ENCODE data around the gene INSL3.
"Not testable (repeated sequence)": the region's sequence is repeated elsewhere in the genome, so short reads cannot be mapped to it uniquely, and the experiment has no call there.

Gene INSL3

DNA sequence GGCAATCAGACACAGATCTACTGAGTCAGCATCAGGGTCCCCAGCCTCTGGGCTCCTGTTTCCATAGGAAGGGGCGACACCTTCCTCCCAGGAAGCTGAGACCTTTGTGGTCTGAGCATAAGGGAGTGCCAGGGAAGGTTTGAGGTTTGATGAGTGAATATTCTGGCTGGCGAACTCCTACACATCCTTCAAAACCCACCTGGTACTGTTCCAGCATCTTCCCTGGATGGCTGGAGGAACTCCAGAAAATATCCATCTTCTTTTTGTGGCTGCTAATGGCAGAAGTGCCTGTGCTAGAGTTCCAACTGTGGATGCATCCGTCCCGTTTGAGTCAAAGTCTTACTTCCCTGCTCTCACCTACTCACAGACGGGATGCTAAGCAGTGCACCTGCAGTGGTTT lies 9.2 kb downstream of the INSL3 start:
- DNase-seq (ENCODE audit: low read depth in 3 of 3): no peak

DNA sequence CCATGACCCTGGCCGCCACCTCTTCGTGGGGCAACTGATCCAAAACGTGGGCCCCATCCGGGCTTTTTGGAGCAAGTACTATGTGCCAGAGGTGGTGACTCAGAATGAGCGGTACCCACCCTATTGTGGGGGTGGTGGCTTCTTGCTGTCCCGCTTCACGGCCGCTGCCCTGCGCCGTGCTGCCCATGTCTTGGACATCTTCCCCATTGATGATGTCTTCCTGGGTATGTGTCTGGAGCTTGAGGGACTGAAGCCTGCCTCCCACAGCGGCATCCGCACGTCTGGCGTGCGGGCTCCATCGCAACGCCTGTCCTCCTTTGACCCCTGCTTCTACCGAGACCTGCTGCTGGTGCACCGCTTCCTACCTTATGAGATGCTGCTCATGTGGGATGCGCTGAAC lies 9.6 kb downstream of the INSL3 start:
- DNase-seq (ENCODE audit: low read depth in 3 of 3): no peak

DNA sequence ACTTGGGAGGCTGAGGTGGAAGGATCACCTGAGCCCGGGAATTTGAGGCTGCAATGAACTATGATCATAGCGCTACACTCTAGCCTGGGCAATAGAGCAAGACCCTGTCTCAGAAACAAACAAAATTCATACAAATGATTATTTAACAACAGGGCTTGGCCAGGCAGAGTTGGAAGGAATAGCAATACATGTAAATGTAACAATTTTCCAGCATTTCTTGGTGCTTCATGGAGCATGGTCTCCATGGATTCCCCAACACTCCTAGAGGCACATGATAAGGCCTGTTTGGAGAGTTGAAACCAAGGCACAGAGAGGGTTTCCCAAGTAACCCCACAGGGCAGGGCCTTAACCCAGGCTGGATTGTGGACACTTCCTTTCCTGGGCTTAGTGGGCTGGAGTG lies 10.2 kb downstream of the INSL3 start:
- no peak for DNase-seq (ENCODE audit: low read depth in 3 of 3)

DNA sequence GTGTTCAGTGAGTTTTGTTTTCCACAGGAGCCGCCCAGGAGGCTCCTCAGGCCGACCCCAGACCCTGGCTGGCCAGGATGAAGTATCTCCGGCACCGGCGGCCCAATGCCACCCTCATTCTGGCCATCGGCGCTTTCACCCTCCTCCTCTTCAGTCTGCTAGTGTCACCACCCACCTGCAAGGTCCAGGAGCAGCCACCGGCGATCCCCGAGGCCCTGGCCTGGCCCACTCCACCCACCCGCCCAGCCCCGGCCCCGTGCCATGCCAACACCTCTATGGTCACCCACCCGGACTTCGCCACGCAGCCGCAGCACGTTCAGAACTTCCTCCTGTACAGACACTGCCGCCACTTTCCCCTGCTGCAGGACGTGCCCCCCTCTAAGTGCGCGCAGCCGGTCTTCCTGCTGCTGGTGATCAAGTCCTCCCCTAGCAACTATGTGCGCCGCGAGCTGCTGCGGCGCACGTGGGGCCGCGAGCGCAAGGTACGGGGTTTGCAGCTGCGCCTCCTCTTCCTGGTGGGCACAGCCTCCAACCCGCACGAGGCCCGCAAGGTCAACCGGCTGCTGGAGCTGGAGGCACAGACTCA lies 13.5 kb downstream of the INSL3 start:
- no peak for DNase-seq (ENCODE audit: low read depth in 3 of 3)

DNA sequence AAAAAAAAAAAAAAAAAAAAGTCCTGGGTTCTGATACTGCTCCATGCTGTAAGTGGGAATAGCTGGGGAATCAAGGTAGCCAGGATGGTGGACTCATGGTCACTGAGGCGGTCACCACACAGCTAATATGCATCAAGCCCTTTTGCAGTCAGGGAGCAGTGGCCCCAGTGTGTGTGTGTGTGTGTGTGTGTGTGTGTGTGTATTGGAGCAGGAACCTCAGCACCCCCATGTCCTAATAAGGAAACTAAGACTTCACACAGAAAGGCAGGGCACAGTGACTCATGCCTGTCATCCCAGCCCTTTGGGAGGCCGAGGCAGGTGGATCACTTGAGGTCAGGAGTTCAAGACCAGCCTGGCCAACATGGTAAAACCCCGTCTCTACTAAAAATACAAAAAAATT lies 14.4 kb downstream of the INSL3 start:
- no peak for DNase-seq (ENCODE audit: low read depth in 3 of 3)

DNA sequence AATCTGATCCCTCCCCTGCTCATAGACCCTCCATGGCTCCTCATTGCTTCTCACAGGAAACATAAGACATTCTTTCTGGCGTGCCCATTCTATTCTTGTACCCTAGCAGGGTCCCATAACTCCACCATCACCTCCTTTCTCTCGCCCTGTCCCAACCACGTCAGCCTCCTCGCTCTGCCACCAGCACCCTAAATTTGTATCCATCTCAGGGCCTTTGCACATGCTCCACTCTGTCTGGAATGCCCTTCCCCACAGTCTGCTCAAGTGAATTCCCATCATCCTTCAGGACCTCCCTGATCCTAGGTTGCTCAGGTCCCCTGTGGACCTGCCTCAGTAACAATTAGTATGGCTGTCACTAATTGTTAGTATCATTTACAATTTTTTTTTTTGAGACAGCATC lies 15.9 kb downstream of the INSL3 start:
- DNase-seq (ENCODE audit: low read depth in 3 of 3): no peak

DNA sequence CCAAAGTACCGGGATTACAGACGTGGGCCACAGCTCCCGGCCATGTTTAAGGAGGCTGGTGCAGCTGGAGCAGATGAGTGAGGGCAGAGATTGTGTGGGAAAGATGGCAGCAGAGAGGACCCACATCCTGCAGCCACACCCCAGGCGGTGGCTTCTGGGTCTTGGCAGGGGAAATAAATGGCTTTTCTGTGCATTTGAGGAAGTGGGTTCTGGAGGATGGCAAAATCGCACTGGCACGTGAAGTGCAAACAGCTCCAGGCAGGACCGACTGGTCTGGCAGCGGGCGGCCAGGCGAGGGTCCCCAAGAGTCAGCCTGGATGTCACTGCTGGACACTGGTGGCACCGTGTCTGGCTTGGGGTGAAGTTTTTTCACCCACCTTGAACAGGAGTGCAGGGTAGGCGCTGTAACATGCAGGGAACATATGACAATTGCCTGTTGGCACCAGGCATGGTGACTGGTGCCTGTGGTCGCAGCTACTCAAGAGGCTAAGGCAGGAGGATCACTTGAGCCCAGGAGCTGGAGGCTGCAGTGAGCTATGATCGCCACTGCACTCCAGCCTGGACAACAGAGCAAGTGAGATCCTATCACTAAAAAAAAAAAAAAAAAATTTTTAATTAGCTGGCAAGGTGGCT lies 17.9 kb downstream of the INSL3 start:
- DNase-seq (ENCODE audit: low read depth in 3 of 3): no peak

DNA sequence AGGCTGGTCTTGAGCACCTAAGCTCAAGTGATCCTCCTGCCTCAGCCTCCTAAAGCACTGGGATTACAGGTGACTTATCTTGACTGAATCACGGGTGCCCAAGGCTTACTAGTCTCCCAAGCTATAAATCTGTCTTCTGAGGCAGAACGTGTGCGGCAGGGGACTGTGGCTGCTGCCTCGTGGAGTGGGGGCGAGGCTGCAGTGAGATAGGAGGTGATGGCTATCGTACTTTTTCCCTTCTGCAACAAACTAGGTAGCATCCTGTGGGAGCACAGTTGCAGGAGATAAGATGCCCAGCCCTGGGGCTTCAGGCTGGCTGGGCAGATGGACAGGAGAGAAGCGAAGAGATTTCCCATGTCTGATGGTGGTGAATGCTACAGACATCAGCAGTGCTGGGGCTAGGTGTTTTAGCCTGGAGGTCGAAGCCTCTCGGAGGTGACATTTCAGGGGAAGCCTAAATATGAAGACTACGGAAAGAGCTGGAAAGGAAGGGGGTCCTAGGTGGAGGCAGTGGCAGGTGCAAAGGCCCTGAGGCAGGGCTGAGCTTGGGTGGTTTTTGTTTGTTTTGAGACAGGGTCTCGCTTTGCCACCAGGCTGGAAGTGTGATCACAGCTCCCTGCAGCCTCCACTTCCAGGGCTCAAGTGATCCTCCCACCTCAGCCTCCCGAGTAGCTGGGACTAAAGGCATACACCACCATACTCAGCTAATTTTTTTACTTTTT lies 19.0 kb downstream of the INSL3 start:
- no peak for DNase-seq (ENCODE audit: low read depth in 3 of 3)

DNA sequence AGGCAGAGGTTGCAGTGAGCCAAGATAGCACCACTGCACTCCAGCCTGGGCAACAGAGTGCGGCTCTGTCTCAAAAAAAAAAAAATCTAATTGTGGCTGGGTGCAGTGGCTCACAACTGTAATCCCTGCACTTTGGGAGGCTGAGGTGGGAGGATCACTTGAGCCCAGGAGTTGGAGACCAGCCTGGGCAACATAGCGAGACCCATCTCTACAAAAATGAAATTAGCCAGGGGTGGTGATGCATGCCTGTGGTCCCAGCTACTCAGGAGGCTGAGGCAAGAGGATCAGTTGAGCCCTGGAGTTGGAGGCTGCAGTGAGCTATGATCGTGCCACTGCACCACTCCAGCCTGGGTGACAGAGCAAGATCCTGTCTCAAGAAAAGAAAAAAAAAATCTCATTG lies 22.7 kb downstream of the INSL3 start:
- not testable (repeated sequence) for DNase-seq (ENCODE audit: low read depth in 3 of 3)

DNA sequence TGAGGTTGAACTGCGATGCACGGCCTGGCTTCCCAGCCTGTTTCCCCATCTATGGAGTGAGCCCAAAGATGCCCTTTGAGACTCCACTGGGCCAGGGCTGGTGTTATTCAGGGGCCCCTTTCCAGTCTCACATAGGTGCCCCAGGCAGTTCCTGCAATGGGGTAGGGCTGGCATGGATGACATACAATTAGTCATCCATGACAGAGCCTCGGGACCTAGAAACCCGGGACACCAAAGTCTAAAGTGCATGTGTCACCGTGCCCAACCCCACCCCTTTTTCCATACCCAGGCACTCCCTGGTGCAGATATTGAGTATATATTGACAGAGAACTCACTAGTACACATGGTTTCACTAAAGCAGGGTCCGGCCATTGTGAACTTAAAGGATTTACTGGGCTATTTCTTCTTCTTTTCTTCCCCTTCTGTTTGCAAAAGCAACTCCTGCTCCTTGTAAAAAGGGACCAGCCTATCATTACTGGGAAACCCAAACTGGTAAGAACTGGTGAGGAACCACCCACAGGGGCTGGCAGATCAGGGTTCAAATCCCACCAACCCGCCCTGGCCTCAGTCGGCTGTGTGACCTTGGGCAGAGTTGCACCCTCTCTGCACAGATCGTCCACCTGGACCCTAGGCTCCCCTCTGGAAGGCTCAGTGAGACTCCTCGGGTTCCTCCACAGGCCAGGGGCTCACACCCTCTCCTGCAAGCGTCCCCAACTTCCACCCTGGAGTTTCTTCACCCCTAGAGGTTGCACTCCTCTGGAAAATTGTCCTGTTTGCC lies 23.7 kb downstream of the INSL3 start:
- peak; percentile 29 to 76 (median 33) for DNase-seq (ENCODE audit: low read depth in 3 of 3)

DNA sequence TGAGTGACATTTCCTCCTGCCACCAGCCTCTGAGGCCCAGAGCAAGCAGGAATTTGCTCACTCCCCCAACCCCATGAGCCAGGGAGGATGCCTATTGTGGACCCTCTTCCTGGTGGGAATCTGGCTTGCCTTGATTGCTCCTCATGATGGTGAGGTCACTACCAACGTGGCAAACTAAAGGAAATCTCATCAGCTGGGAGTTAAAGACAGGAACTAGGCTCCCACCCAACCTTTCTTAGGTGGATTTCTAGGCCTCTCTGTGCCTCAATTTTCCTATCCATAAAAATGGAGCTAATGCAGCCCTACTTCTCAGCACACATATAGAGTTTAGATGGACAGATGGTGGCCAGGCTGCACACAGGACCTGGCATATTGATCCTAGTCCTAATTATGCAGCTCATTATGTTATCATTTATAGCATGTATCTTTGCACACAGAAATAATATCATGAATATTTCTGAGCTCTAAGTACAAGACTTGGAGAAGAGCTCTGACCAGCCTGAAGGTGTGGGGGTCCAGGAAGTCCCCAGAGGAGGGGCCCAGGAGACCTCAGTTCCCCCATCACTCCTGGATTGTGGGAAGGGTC lies 24.4 kb downstream of the INSL3 start:
- no peak for DNase-seq (ENCODE audit: low read depth in 3 of 3)

DNA sequence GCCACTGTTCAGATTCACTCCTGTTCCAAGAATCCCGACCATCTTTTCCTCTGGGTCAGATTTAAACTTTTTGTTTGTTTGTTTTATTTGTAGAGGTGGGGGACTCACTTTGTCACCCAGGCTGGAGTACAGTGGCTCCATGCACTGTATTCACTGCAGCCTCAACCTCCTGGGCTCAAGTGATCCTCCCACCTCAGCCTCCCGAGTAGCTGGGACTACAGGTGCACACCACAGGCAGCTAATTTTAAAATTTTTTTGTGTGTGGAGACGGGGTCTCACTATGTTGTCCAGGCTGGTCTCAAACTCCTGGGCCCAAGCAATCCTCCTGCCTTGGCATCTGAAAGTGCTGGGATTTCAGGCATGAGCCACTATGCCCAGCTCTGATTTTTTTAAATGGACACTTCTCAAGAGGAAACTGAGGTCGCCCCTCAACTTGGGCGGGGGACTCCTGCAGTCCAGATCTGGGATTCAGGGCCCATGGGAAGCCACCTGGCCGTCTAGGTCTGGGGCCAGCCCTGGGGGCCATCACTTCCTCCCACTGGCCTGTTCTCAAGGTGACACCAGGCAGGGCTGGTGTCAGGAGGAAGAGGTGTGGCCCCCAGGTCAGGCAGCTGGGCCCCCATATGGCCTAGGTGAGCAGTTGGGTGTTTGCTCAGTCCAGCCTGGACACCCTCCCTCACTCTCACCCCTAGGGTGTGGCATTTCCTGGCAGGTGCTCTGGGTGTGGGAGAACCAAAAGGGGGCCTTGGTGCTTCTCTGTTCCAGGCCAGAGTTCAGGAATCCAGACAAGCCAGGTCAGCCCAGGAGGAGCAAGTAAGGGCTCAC lies 25.1 kb downstream of the INSL3 start:
- DNase-seq (ENCODE audit: low read depth in 3 of 3): no peak

DNA sequence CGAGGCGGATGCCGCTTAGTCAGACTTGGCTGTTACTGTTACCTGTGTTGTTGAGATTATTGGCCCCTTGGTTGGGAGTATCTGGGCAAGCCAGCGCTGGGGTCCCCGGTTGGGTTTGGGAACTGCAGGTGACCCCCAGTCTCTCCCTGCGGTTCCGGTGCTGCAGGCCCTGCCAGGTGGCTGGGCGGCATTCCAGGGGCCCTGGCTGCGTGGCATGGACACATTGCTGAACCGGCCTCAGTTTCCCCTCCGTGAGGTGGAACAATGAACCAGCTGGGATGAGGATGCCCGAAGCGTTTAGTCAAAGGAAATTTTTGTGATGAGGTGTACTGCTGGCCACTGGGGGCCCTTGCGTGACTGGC lies 25.8 kb downstream of the INSL3 start:
- no peak for DNase-seq (ENCODE audit: low read depth in 3 of 3)

DNA sequence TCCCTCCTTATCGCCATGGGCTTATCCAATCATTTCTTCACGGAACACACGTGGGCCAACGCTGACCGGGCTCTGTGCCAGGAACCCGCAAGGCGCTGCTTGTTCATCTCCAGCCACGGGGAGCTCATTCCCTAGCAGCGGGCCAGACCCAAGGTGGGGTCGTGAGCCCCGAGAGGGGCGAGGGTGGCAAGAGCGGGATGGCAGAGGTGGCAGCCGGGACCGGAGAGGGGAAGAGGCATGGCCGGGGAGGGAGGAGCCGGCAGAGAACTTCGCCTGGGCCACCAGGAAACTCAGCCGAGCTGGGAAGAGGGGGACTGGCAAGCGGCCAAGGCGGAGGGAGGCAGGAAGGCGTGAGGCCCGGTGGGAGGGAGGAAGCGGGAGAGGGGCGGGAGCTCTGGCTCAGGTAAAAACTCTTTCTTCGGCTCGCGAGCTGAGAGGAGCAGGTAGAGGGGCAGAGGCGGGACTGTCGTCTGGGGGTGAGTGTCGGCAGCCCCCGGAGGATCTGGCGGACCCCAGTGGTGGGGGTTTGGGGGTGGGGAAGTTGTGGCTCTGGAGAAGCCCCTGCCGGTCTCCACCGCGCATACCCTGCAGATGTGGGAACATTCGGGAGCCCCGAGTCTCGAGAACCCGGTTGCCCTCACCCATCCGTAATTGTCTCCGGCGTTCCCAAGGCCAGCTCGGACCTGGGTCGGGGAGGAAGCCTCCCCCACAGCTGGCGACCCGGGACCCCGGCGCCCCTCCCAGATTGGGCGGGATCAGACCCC lies 26.4 kb downstream of the INSL3 start, which contains the start of gene B3GNT3:
B3GNT3 (plus strand) TSS at position 408 of the 764 bp plus-strand sequence. CDS start 12,670 bp downstream, outside the sequence.
- DNase-seq (ENCODE audit: low read depth in 3 of 3): no peak

DNA sequence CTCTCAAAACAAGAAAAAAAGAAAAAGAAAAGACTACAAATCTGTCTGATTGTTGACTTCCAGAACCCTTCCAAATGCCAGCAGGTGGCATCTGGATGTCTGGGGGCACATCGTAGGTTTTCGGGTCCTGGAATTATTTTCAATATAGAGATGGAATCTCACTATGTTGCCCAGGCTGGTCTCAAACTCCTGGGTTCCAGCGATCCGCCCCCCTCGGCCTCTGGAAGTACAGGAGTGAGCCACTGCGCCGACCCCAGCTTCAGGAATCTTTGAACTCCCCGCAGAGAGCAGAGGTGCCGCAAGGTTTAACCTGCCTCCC lies 26.9 kb downstream of the INSL3 start:
- no peak for DNase-seq (ENCODE audit: low read depth in 3 of 3)

DNA sequence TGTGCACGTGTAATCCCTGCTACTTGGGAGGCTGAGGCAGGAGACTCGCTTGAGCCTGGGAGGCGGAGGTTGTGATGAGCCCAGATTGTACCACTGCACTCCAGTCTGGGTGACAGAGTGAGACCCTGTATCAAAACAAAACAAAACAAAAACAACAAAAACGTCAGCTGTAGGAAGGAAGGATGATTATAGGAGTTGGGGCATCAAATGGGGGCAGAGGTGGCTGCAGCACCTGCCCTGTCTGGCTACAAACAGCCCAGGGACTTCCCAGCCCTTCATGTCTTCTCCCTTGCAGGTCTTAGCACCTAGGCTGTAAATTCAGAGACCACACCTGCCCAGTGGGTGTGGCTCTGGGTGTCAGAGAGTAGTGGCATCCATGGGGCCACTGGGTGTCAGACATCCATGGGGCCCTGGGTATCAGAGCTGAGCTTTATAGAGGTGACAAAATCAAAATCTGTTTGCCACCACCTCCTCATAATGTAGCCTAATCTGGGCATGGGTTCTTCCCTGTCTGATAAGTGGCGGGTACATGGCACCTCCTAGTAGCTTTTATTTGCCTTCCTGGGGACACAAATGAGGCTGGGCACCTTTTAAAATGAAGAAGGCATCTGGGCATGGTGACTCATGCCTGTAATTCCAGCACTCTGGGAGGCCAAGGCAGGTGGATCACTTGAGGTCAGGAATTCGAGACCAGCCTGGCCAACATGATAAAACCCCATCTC lies 31.1 kb downstream of the INSL3 start:
- DNase-seq (ENCODE audit: low read depth in 3 of 3): no peak

DNA sequence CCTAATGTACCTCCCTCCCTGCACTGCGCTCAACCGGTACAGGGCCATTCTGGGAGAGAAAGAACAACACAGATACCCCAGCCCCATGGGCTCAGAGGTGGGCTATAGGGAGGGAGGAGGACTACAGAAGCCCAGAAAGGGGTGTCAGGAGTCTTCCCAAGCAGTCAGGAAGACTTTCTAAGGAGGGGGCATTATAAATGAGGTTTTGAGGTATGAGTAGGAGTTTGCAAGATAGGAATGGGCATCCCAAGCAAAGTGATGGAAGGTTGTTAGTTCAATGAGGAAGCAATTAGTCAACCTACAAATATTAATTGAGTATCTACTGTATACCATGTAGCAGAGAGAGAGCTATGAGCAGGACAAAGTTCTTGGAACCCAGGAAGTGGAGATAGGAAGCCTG lies 32.7 kb downstream of the INSL3 start:
- no peak for DNase-seq (ENCODE audit: low read depth in 3 of 3)

DNA sequence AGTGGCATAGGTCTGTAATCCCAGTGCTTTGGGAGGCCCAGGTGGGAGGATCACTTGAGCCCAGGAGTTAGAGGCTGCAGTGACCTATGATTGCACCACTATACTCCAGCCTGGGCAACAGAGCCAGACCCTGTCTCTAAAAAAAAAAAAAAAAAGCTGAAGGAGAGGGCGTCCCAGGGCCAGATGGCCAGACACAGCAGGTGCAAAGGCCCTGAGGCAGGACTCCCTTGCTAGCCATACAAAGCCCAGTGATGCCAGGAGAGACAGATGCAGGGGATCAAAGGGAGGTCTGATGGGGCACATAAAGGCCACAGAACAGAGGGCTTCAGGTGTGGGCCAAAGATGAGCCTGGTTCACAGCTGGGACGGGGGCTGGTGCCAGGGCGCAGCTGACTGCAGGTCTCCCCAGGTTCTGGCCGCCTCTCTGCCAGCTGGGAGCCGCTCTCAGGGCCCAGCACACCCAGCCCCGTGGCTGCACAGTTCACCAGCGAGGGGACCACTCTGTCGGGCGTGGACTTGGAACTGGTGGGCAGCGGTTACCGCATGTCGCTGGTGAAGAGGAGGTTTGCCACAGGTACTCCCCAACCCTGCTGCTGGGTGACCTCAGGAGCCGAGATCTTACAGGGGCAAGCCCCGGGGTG lies 33.9 kb downstream of the INSL3 start:
- DNase-seq (ENCODE audit: low read depth in 3 of 3): no peak

DNA sequence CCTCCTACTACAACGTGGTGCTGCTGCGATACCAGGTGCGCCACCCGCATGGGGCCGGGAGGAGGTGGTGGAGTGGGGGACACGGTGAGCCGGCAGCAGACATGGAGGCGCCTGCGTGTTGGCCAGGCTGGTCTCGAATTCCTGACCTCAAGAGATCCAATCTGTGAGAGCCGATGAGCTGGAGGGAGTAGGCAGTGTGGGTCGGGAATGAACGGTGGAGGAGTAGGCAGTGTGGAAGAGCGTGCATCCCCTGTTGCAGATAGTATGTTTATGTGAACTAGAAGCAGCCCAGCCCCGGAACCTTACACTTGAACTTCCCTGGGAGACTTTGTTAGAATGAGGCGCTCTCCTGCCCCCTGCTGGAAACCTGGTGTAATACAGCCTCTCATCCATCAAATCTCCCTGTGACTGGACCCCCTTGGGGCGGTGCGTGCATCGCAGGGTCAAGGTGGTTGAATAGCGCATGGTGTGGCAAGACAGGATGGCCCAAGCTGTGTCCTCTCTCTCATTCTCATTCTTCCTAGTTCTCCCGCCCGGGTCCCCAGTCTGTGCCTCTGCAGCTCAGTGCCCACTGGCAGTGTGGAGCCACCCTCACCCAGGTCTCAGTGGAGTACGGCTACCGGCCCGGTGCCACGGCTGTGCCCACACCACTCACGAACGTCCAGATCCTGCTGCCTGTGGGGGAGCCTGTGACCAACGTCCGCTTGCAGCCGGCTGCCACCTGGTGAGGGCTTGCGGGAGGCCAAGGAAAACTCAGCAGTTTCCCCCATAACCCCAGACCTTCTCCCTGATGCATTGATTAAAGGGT lies 36.9 kb downstream of the INSL3 start:
- DNase-seq (ENCODE audit: low read depth in 3 of 3): peak; percentile 57 to 72 (median 59)

All from stimulated activated CD4-positive, alpha-beta T cell treated with anti-CD3 and anti-CD28 coated beads, TNF-alpha, amount 100 ng/mL, for 24 hours (primary cell).